HG03066 (cell line): ENCODE measurements around the gene DPYSL3.
A peak's percentile ranks its signal among the peaks of the same experiment; 100 is the strongest.

Experiments used
- ATAC-seq: cut with Tn5 transposase; IDR thresholded peaks from one replicate; pipeline ENCODE4 v1.9.1; 2021; ENCODE audit warnings: low read depth; ENCODE audit not compliant: unreplicated experiment

DPYSL3 gene

DNA sequence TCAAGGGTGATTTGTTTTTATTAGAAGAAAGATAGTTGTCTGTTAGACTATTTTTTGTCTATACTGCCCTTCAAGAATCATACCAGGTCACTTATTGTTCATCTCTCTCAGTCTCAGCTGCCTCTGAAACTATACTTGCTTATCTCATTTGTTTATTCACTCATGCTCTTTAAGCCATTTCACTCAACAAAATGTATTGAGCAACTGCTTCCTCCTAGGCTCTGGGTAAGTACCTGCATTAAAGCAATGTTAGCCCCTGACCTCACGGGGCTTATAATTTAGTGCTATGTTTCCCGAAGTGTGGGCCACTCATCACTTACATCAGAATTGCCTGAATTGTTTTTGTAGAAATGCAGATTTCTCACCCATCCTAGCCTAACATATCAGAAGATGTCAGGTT is 100.9 kb downstream of the DPYSL3 start:
- no peak for ATAC-seq

DNA sequence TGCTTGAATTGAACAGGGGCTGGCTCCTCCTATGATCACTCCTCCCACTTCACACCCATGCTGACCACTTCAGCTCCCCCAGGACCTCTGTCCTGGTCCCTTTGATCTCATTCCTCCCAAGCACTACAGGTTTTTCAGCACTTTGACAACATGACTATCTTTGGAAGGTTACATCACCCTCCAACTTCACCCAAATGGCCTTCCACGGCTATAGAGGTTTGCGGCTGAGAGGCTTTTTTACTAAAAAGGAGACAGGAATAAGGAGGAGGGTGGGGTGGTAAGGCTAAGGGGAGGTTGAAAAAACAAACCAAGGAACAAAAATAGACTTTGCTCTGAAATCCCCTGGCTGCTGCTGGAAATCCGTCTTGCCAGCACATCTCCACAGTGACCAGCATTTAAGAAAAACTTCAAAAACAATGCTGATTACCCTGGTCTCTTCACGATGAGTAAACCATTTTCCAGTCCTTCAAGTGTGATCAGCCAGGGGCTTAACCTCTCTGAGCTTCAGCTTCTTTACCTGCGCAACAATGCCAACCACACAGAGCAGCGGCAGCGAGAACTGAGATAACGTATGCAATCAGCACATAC is 102.7 kb downstream of the DPYSL3 start:
- ATAC-seq, result no peak

DNA sequence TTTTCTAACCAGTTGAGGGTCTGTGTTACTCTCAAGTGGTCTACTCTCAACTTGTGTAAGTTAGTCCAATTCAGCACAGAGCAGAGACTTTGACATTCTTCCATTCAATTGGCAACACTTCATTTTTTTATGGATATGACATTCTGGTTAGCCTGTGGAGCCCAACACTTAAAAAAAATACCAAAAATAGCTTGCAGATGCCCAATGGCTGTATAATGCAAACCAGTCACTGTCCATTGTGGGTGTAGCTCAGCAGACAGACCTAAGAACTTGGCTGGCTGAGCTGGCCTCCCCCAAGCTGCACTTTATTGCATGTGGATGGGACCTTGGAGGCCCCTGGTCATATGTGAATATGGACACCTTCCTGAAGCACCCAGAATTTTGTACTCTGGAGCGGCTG is 103.2 kb downstream of the DPYSL3 start:
- no peak for ATAC-seq

DNA sequence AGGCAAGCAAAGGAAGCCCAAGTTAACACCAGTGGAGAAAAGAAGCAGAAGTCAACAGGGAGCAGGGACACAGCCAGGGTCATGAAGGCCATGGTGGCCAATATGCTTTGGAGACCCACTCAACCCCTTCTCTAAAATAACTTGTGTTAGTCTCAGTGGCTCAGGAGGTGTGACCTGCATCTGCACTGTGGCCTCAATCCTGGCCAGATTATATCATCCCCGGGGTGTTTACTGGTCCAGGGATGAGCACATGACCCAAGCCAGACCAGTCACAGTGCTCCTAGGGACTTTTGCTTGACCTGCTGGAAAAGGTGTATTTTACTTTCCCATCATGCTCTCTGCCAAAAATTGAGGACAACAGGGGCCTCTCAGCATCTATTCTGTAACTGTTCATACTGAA is 105.2 kb downstream of the DPYSL3 start:
- peak; percentile 19 for ATAC-seq

DNA sequence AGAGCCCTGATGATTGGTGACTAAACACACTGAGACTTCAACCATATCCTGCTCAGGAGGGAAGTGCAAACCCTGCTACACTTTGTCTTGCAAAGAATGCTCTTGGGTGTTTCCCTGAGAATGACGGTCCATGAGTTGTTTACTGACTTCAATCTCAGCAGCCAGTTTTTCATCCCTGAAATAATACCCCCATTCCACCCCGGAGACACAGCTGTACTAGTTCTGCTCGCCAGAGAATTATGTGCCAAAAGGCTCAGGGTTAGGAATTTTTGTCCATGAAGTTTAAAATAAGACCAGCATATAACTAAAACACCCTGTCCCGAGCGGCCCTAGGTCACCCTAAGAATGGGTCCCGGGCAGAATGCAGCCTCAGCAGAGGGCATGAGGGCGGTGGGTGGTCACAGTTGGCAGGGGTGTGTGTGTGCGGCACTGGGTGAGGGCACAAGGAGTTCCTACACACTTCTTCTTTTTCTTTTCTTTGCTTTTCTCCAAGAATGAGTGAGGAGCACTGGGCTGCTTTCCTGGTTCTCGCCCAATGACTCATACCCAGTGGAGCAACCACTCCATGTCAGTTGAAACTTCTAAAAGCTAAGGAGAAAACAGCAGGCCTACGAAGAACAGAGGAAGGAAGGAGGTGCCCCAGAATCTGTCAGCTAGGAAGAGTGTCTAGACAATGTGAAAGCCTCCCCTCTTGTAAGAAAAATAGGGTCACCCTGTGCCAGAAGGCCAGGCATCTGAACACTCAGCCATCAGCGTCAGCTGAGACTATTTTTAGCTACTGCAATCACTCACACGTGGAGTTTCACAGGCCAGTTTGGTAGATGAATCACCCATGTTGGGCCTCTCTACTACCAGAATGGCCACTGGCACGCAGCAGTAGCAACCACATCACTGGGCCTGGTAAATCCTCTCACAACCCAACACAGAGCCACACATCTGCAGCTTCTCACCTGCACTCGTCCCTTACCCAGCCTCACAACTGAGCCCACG is 105.9 kb downstream of the DPYSL3 start:
- peak; percentile 94 for ATAC-seq

DNA sequence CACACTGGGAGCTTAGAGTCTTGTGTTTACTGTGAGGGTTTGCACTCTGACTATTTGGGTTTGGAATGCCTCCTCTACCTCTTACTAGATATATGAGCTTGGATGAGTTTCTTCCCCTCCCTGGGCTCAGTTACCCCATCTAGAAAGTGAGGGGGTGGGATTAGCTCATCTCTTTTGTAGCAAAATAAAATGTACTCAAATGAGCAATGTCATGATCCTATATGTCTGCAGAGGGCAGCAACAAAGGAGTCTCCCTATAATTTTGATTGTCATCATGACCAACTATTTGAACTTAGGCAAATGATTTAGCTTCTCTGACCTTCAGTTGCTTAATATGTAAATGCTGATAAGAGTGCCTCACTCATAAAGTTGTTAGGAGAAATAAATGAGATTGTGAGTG is 109.0 kb downstream of the DPYSL3 start:
- no peak for ATAC-seq

DNA sequence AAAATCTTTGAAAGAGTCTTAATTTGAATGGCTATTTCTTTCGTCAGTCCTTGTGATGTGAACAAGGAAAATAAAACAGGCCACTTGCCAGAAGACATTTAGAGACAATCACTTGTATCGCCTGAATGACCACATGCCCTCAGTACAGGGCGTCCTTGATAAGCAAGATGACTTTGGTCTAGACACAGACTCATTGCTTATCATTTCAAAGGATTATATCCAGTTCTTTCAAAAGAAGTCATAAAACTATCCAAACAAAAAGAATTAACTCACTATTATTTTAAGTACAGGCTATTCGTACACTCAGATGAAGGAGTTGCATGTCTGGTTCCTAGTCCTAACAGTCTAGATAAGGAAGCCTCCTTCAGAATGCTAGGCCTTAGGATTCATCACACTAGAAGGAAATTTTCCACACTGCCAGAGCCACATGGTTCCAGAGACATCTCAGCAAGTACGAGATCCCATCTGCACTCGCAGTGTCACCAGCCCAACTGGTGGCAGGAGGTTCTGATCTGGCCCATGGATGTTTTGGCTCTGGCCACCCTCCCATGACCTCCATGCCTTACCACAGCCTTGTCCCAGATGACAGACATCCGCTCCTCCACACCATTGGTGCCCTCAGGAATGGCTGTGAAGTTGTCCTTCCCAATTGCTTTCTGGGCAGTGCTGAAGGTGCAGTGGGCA is 109.6 kb downstream of the DPYSL3 start:
- no peak for ATAC-seq

DNA sequence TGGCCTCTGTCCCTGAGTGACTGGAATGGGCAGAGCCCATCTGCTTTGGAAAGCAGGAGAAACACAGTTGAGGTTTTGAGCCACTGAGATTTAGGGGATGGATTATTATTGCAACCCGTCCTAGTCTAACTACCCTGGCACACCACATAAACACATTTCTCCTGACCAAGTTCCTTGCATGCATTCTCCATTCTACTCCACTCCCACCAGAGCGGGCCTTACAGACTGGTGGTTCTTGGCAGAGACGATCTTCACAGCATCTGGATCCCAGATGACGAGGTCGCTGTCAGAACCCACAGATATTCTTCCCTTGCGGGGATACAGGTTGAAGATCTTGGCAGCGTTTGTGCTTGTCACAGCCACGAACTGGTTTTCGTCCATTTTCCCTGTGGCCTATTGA is 111.0 kb downstream of the DPYSL3 start:
- no peak for ATAC-seq

DNA sequence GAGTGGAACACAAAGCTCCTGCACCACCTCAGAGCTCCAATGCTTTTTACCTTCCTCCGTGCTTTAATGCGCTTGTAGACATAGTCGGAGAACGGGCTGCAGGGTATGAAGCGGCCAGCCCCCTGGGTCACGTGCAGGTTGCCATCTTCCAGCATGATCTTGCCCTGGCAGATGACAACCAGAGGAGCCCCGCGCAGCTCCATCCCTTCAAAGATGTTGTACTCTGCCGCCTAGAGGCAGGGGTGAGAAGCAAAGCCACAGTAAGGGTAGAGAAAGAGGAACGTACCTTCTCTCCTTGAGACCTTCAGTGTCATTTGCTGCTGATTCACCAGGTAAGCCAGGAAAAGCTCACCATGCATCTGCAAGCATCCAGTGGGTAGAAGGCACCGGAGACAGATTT is 112.3 kb downstream of the DPYSL3 start:
- ATAC-seq, result no peak

DNA sequence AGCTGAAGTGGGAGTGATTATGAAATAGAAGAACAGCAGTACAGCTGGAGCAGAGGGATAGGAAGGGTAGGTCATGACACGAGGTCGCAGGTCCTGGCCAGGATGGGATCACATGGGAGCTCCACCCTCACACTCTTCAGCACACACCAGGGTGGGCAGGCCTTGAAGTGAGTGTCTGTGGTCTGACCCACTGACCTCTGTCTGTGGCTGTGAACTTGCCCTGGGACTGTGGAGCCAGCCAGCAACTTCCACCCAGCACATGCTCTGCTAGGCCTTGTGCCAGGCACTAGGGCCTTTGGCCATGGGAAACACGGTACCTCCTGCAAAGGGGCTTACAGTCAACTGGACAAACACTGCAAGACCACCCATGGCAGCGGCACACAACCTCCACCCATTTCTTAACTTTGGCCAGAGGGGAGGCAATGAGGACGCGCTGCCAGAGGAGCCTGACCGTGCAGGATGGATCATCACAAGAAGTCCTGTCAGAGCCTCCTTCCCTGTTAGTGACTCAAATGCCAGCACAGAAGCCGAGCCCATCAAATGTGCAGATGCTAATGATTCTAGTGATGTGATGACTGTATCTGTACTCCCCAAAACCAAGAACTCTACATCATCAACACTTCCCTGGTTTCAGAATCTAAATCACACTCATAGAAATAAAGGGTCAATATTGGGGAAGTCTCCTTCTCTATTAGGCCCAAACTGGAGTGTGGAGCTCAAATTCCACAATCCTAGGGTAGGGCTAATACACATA is 113.6 kb downstream of the DPYSL3 start:
- ATAC-seq, result no peak

DNA sequence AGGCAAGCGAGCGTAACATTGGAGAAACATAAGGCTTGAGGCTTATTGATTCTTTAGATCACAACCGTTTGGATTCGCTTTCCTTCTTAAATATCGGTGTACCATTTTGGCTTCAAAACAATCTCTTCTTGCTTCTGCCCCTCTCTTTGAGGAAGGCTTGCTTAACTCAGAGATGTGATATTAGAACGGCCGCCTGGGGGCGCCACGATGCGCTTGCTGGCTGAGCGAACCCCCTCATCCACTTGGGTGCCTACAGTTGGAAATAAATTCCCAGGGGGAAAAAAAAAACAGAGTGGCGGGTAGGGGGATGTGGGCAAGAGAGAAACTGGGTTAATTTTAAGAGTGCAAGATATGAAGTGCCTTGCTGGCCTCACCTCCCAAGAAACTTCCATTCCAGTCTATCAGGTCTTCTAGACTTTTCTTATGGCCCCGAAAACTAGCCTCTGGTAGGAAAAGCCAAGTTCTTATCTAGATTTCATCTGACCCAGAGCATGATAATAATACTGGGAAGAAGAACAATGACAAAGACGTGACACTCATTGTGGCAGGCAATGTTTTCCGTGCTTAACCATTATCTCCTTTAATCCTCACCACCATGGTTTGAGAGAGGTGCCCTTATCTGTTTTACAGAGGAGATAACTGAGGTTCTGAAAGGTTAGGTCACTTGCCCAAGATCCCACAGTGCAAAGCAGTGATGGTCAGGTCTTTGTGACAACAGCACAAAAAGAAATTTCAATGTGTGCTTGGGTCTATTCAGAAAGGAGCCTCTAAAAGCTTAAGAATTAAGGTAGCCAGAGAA is 115.8 kb downstream of the DPYSL3 start:
- ATAC-seq, result no peak

DNA sequence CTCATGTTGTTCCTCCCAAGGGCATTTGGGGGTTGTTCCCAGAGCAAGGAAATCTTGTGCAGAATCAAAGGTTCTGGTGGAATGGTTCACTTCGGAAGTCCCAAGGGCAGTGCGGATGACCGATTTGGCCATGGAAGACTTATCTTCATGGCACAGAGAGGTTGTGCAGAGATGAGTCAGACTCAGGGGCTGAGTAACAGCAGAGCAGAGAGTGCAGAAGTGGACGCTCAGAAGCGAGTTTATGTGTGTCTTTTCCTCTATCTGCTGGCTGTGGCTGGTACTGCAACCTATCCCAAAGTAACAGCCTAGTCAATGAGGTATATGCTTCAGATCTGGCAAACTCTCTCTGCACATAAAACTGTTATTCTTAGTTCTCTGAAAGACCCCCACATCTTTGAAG is 118.1 kb downstream of the DPYSL3 start:
- ATAC-seq, result peak; percentile 83

DNA sequence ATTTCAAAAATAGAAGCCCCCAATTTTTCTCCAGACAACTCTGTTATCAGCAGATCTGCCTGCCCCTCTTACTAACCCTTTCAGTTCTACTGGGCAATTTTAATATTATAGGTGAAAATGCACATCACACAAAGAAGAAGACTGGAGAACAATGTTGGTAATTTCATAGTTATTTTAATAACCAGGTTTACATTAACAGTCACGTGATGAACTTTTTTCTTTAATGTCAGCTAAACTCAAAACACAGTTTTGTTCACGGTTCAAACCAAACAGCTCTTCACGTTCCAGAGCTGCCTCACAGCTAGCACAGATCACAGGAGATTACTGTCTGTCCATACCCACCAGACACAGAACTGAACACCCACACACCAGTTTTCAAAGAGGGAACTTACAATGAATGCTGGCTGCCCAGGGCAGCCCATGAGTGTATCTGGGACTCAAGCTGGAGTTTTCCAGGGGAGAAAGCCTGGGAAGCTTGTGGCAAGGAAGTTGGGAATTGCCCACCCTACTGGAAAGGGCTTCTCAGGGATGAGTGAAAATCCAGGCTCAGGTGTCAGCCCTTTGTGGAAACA is 119.1 kb downstream of the DPYSL3 start:
- no peak for ATAC-seq

DNA sequence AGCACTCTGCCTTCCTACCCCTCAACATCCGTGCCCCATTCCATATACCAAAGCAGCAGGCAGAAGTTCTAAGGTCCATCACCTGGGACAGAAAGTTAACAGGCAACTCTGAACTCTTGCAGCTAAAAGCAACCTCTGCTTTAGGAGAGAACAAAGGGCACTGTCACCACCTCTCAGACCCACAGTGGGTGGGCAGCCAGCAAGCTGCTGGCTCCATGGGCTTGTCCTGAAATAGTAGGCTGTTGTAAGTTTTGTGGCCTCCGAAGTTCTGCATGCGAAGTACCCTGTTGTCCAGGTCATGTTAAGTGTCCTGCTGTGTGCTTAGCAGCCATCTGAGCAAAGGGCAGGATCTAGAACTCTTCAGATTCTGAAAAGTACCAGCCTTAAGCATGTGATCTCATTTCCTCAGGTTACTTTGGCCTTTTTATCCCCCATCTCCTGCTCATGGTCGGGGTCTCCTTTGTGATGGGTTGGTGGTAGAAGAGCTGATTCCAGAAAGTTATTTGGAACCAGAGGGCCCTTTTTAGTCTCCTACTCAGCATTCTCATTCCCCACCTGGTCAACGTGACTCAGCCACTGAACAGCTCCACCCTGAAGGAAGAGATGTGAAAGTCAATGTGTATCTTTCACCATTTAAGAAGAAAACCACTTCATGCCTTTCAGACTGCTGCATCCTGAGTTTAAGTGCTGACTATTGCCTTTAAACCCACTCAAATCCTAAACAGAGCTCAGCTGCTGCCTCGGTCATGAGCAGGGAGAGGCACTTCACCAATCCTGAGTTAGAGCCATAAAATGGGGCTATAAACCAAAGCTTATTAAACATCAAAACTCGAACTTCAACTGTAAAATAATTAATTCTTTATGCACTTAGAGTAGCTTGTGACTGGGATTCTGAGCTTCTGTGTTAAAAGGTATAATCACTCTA is 121.4 kb downstream of the DPYSL3 start:
- no peak for ATAC-seq

DNA sequence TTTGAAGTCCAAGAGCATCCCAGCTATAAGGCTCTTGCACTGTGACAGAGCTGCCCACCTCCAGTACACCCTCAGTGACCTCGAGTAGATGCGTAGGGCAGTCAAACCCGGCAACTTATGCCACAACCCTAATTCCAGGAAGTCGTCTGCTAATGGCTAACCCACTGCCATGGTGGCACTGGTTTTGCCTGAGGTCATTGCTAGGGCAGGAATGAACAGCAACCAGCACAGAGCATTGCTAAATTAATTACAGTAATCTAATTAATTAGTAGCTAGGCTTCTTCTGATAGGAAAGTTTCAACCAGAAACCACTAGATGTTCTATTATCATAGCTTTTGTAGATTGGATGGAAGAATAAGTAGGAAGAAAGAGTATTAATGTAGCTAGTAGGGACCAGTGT is 122.8 kb downstream of the DPYSL3 start:
- ATAC-seq, result no peak

DNA sequence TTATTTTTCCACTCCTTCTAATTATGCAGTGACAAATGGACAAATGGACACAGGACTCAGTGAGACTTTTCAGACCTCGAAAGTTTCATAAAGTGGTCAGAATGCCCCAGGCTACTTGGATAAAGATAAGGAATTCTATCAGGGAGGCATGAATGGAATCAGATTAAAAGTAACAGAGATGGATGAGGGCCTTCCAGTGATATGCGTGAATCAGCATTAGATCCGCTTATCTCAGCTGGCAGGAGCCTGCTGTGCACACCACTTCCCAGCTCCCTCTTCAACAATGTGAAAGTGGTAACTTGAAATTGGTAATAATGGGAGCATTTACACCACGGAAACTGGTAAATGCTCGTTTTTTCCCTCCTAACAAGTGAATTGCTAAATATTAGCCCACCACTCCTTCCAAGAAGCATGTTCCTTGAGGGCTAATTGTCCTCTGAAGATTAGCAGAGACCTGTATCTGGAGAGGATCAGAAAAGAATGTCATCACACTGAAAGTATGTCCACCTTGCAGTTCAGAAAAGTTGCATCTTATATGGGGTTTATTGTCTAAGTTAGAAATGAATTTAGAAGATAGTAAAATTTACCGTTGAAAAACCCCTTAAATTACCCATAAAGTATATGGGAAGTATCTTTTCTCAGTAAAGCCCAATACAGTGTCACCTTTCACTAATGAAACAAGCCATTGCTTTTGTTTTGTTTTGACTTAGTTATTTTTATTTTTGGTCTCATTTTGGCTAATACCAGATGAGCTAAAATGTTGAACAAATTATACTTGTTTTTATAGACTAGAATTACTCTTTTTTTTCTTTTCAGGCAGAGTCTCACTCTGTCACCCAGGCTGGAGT is 125.3 kb downstream of the DPYSL3 start:
- no peak for ATAC-seq

DNA sequence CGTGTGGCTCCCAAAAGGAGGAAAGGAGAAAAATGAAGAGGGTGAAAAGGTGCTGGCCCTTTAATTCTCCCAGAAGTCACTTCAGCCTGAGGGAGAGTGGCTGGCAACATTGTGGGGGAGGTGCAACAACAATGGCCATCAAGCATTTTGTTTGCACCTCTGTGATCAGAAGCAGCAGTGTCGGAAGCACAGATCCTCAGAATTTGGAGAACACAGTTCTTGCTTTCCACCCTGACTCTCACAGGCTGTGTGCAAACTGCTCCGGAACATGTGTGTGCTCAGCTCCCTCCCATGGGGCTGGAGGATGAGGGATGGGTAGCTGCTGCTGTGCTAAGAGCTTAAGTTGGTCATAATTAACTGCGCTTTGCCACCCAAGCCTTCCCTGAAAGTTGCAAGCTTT is 127.1 kb downstream of the DPYSL3 start:
- no peak for ATAC-seq

DNA sequence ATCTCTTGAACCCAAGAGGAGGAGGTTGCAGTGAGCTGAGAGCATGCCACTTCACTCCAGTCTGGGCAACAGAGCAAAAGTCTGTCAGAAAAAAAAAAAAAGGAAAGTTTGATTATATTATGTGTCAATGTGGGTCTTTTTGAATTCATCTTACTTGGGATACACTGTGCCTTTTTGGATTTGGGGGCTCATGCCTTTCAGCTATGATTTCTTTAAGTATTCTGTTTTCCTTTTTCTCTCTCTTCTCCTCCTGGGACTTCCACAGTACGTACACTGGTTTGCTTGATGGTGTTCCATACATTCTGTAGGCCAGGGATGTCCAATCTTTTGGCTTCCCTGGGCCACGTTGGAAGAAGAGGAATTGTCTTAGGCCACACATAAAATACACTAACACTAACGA is 128.3 kb downstream of the DPYSL3 start:
- ATAC-seq, result no peak
